SK-N-SH (cell line): ENCODE measurements around the gene NAT9. TPM values are rescaled to one million over a fixed set of nuclear protein-coding genes. Genes with fewer than 3 reads are reported as not detected.

Experiments
- CTCF ChIA-PET: fragments of 300-600, 350-600 bp; formaldehyde crosslinking; extraction: SDS; loops from one replicate; lab custom pipeline; 2021; lab: Yijun Ruan, JAX
- POLR2A ChIA-PET: fragments of 350-600 bp; sonication (Branson Sonifier 250); formaldehyde crosslinking; extraction: SDS; loops from one replicate; lab custom pipeline; 2020; ENCODE audit warnings: antibody characterized with exemption, inconsistent platforms; lab: Yijun Ruan, JAX
- DNase-seq: peaks from one replicate; pipeline ENCODE4 v3.0.0; 2012
- H2AFZ ChIP-seq: fragments of 200-600 bp; sonication (generic); 2 replicates; pipeline ENCODE4 v1.8.1; 2016; ENCODE audit warnings: antibody characterized with exemption, mild to moderate bottlenecking, low read depth
- H3F3A ChIP-seq: fragments of 200-600 bp; sonication (generic); replicated peaks from 2 replicates; pipeline ENCODE3; 2016; ENCODE audit warnings: antibody characterized with exemption, mild to moderate bottlenecking; ENCODE audit not compliant: insufficient read depth
- H3K27ac ChIP-seq, 2 experiments: fragments of 200-500 bp in 1 of 2; fragments of 200-600 bp in 1 of 2; sonication (Bioruptor generic) in 1 of 2; sonication (generic), shearing (Covaris generic) in 1 of 2; 2 replicates each; pipeline versions ENCODE4 v1.5.1 to v1.6.1; 2014 to 2016; ENCODE audit warnings: low read depth in 2 of 2, inconsistent platforms in 1 of 2, low read length in 1 of 2, mild to moderate bottlenecking in 1 of 2, mixed read lengths in 1 of 2
- H3K27me3 ChIP-seq: fragments of 200-600 bp; sonication (generic), shearing (Covaris generic); 2 replicates; pipeline ENCODE4 v1.6.1; 2016; ENCODE audit warnings: mixed run types; ENCODE audit not compliant: insufficient read depth
- H3K36me3 ChIP-seq, 2 experiments: fragments of 200-500 bp in 1 of 2; fragments of 200-600 bp in 1 of 2; sonication (Bioruptor generic) in 1 of 2; sonication (generic) in 1 of 2; replicated peaks in 1 of 2; 2 replicates each; pipeline versions ENCODE3 to v1.5.1; 2014 to 2016; ENCODE audit warnings: low read length in 1 of 2, mild to moderate bottlenecking in 1 of 2; ENCODE audit not compliant: insufficient read depth in 2 of 2, control insufficient read depth in 1 of 2
- H3K4me1 ChIP-seq, 2 experiments: fragments of 200-500 bp in 1 of 2; fragments of 200-600 bp in 1 of 2; sonication (Bioruptor generic) in 1 of 2; sonication (generic), shearing (Covaris generic) in 1 of 2; 2 replicates each; pipeline versions ENCODE4 v1.5.1 to v1.6.1; 2014 to 2016; ENCODE audit warnings: low read depth in 1 of 2, low read length in 1 of 2, mixed run types in 1 of 2; ENCODE audit not compliant: insufficient read depth in 2 of 2, control insufficient read depth in 1 of 2
- H3K4me2 ChIP-seq: fragments of 200-600 bp; sonication (generic), shearing (Covaris generic); 2 replicates; pipeline ENCODE4 v1.6.1; 2017; ENCODE audit warnings: mixed run types
- H3K4me3 ChIP-seq, 2 experiments: fragments of 200-500 bp in 1 of 2; fragments of 200-600 bp in 1 of 2; sonication (Bioruptor generic) in 1 of 2; sonication (generic), shearing (Covaris generic) in 1 of 2; 2 replicates each; pipeline versions ENCODE4 v1.5.1 to v1.8.1; 2014 to 2016; ENCODE audit warnings: low read depth in 2 of 2, inconsistent platforms in 1 of 2, low read length in 1 of 2, mild to moderate bottlenecking in 1 of 2, mixed read lengths in 1 of 2, moderate library complexity in 1 of 2
- H3K79me2 ChIP-seq: fragments of 200-600 bp; sonication (generic); 2 replicates; pipeline ENCODE4 v1.8.1; 2017; ENCODE audit warnings: mild to moderate bottlenecking; ENCODE audit not compliant: insufficient read depth
- H3K9ac ChIP-seq: fragments of 200-600 bp; sonication (generic); 2 replicates; pipeline ENCODE4 v1.6.1; 2017; ENCODE audit warnings: mixed run types
- H3K9me2 ChIP-seq: fragments of 200-600 bp; sonication (generic); 2 replicates; pipeline ENCODE4 v1.6.1; 2017; ENCODE audit warnings: mixed run types
- H3K9me3 ChIP-seq: fragments of 200-600 bp; sonication (generic); 2 replicates; pipeline ENCODE4 v1.6.1; 2017; ENCODE audit warnings: mixed run types, mild to moderate bottlenecking, moderate library complexity
- H4K20me1 ChIP-seq: fragments of 200-600 bp; sonication (generic); 2 replicates; pipeline ENCODE4 v1.6.1; 2017; ENCODE audit warnings: mild to moderate bottlenecking, mixed run types; ENCODE audit not compliant: insufficient read depth
- ELF1 ChIP-seq: IDR thresholded peaks from 2 replicates; pipeline ENCODE4 v1.4.0; 2012
- EZH2phosphoT487 ChIP-seq: fragments of 200-600 bp; sonication (generic); IDR thresholded peaks from 2 replicates; pipeline ENCODE4 v1.6.1; 2017; ENCODE audit warnings: low read depth, mixed run types, mild to moderate bottlenecking, antibody characterized with exemption, moderate library complexity, borderline replicate concordance
- NFIC ChIP-seq: IDR thresholded peaks from 2 replicates; pipeline ENCODE4 v1.4.0; 2012; ENCODE audit warnings: borderline replicate concordance
- NRF1 ChIP-seq: IDR thresholded peaks from 2 replicates; pipeline ENCODE4 v1.6.1; 2012; ENCODE audit warnings: low read depth, mild to moderate bottlenecking, low read length
- PBX3 ChIP-seq: IDR thresholded peaks from 2 replicates; pipeline ENCODE4; 2012
- POLR2AphosphoS5 ChIP-seq: IDR thresholded peaks from 2 replicates; pipeline ENCODE4 v1.6.1; 2012; ENCODE audit warnings: low read depth, low read length
- RAD21 ChIP-seq: IDR thresholded peaks from 2 replicates; pipeline ENCODE4 v1.6.1; 2012; ENCODE audit warnings: mild to moderate bottlenecking, low read length
- RCOR1 ChIP-seq: fragments of 150-350 bp; IDR thresholded peaks from 2 replicates; pipeline ENCODE4 v1.6.1; 2017; ENCODE audit warnings: antibody characterized with exemption, low read length
- RFX5 ChIP-seq: IDR thresholded peaks from 2 replicates; pipeline ENCODE4 v1.6.1; 2012; ENCODE audit warnings: mild to moderate bottlenecking, improper control_type of control experiment, low read length
- SIN3A ChIP-seq: IDR thresholded peaks from 2 replicates; pipeline ENCODE4 v1.6.1; 2012; ENCODE audit warnings: low read depth, mild to moderate bottlenecking, low read length, moderate library complexity, borderline replicate concordance
- SMC3 ChIP-seq: IDR thresholded peaks from 2 replicates; pipeline ENCODE4 v1.6.1; 2012; ENCODE audit warnings: low read depth, low read length, improper control_type of control experiment
- TAF1 ChIP-seq: IDR thresholded peaks from 2 replicates; pipeline ENCODE4 v1.6.1; 2012; ENCODE audit warnings: low read depth, mild to moderate bottlenecking, low read length, moderate library complexity, borderline replicate concordance
- TCF12 ChIP-seq: IDR thresholded peaks from 2 replicates; pipeline ENCODE4 v1.4.0; 2012
- YY1 ChIP-seq: IDR thresholded peaks from 2 replicates; pipeline ENCODE4 v1.4.0; 2012; ENCODE audit warnings: low read depth, mild to moderate bottlenecking
- WGBS: methylation state at CpG from one replicate; pipeline ENCODE4 v1.1.6; 2017; ENCODE audit warnings: low lambda C conversion rate; 5-methylcytosine and 5-hydroxymethylcytosine counted together
- polyA plus RNA-seq, 3 experiments: library from polyadenylated mRNA; depleted of rRNA; stranded (reverse); fragments of >200 nt; gene quantifications; 2 replicates each; pipeline ENCODE4 v1.2.3, GENCODE V29; 2012
- TF ChIP-seq, protein P1 (sequence below): fragments of 150-350 bp; IDR thresholded peaks from 2 replicates; pipeline ENCODE4 v1.6.1; 2016; ENCODE audit warnings: mild to moderate bottlenecking, low read depth, low read length
- TF ChIP-seq, protein P2 (sequence below): IDR thresholded peaks from 2 replicates; pipeline ENCODE4 v1.6.1; 2012; ENCODE audit warnings: mild to moderate bottlenecking, low read depth, low read length, moderate library complexity

Gene NAT9
- polyA plus RNA-seq, 1 of the 3 experiments (the other 2 are of a cell fraction) = 117 TPM

DNA sequence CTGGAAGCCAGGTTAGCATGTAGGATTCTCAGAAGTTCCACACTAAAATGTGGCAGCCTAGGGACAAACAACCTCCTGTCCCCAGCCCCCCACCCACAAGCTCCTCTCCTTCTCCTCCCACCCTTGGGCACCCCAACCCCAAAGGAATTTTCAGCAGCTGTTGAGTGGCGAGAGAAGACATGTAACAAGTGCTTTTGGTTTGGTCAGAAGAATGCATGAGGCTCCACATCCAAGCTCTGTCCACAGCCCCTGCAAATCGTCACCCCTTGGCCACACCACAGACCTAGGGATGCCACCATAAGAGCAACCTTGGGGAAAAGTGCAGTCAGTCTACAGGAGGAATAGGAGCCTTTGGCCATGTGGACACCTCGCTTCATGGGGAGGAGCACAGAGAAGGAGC lies 51.0 kb downstream of the NAT9 start:
- Histone ChIP-seq H3K4me2 (no peak overlapping the region), H3K79me2 (no peaks in the 10 kb centered on the region), H3F3A (peaks cover 11% of the 10 kb centered on the region), H3K27me3 (no peaks in the 10 kb centered on the region; the same call in 1 of the 2 replicates), H3K4me3 (no peak overlapping the region), H2AFZ (no peak overlapping the region), H3K9ac (no peak overlapping the region), H3K9me2 (no peaks in the 10 kb centered on the region), H3K36me3 (no peaks in the 10 kb centered on the region), H3K4me1 (no peaks in the 10 kb centered on the region), H3K27ac (no peak overlapping the region), H4K20me1 (no peaks in the 10 kb centered on the region), H3K9me3 (no peaks in the 10 kb centered on the region)
- no peak for TF ChIP-seq POLR2AphosphoS5
- TF ChIP-seq, protein P1, sequence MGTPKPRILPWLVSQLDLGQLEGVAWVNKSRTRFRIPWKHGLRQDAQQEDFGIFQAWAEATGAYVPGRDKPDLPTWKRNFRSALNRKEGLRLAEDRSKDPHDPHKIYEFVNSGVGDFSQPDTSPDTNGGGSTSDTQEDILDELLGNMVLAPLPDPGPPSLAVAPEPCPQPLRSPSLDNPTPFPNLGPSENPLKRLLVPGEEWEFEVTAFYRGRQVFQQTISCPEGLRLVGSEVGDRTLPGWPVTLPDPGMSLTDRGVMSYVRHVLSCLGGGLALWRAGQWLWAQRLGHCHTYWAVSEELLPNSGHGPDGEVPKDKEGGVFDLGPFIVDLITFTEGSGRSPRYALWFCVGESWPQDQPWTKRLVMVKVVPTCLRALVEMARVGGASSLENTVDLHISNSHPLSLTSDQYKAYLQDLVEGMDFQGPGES = no peak
- no peak for TF ChIP-seq SIN3A
- TF ChIP-seq EZH2phosphoT487 = no peak
- TF ChIP-seq TCF12 = no peak
- no peak for TF ChIP-seq NFIC
- TF ChIP-seq, protein P2, sequence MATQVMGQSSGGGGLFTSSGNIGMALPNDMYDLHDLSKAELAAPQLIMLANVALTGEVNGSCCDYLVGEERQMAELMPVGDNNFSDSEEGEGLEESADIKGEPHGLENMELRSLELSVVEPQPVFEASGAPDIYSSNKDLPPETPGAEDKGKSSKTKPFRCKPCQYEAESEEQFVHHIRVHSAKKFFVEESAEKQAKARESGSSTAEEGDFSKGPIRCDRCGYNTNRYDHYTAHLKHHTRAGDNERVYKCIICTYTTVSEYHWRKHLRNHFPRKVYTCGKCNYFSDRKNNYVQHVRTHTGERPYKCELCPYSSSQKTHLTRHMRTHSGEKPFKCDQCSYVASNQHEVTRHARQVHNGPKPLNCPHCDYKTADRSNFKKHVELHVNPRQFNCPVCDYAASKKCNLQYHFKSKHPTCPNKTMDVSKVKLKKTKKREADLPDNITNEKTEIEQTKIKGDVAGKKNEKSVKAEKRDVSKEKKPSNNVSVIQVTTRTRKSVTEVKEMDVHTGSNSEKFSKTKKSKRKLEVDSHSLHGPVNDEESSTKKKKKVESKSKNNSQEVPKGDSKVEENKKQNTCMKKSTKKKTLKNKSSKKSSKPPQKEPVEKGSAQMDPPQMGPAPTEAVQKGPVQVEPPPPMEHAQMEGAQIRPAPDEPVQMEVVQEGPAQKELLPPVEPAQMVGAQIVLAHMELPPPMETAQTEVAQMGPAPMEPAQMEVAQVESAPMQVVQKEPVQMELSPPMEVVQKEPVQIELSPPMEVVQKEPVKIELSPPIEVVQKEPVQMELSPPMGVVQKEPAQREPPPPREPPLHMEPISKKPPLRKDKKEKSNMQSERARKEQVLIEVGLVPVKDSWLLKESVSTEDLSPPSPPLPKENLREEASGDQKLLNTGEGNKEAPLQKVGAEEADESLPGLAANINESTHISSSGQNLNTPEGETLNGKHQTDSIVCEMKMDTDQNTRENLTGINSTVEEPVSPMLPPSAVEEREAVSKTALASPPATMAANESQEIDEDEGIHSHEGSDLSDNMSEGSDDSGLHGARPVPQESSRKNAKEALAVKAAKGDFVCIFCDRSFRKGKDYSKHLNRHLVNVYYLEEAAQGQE = no peak
- no peak for TF ChIP-seq ELF1
- TF ChIP-seq YY1 = no peak
- TF ChIP-seq SMC3 = no peak
- TF ChIP-seq PBX3 = no peak
- no peak for TF ChIP-seq RAD21
- TF ChIP-seq RFX5 = no peak
- no peak for TF ChIP-seq RCOR1
- TF ChIP-seq TAF1 = no peak
- no peak for TF ChIP-seq NRF1
- no peak for DNase-seq
- CTCF ChIA-PET = interaction anchor here (0.7 to 10.0 kb wide), 9 partner anchors 11 to 233 kb away, joined by 3 to 77 read pairs (median 4); partner anchors contain the start of gene RAB37
- 26% methylated on average over 3 of the region's 3 CpGs for WGBS
- POLR2A ChIA-PET = no interaction called here
